ENCODE data around the gene FAM120B. TPM values are rescaled to one million over a fixed set of nuclear protein-coding genes. Genes with fewer than 3 reads are reported as not detected.

FAM120B gene
- total RNA-seq, 1 experiment from 2014 or later, result 25.2 TPM

DNA sequence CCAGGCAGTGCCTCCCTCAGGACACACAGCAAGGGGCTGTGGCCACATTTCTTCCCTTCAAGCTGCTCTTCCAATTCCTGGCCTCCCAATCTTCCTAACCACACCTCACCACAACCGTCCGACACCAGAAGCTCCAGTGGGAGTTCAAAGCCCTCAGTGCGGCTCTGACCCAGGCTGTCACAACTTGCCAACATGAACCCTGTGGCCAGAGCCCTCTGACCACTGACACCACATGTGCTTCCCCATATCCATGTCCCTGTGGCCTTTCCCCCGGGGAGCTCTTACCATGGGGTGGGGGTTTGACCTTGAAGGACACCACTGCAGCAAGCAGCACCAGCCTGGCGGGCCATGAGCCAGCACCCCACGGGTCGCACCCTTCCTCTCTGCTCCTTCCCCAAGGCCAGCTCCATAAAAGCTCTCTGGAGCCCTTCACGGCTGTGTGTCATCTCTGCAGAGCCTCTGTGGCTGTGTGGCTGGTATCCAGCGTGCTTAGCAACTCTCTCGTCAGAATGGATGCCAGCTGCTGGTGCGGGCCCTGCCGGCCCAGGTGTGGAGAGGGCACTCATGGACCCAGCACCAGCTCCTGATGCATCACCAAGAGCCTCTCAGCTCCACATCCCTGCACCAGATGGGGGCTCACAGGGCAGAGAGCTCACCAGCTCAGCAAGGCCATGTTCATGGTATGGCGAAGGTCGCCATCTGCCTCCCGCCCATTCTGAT, 140.4 kb downstream of the FAM120B start:
- no peak for DNase-seq (ENCODE audit: low read depth, low spot score)
- H2AFZ ChIP-seq (ENCODE audit: low read depth, low read length, poor library complexity, severe bottlenecking), result no peak overlapping the region
- H3K4me2 ChIP-seq (ENCODE audit: low read length), result no peak overlapping the region
- H3K4me3 ChIP-seq (replicated peaks in 1 of 2; ENCODE audit: low read depth in 1 of 2, low read length in 2 of 2), result no peak overlapping the region
- no TSS peak for BruUV-seq (replicated peaks)
- H3K79me2 ChIP-seq (ENCODE audit: insufficient read depth, low read length), result no peaks in the 10 kb centered on the region
- no peaks in the 10 kb centered on the region for H3K9me2 ChIP-seq (ENCODE audit: insufficient read depth)
- H3K9me3 ChIP-seq (ENCODE audit: control insufficient read depth in 1 of 2, insufficient read depth in 1 of 2, low read depth in 1 of 2, low read length in 2 of 2), result no peaks in the 10 kb centered on the region
- RAD21 ChIA-PET (ENCODE audit: low non-redundant PET in 1 of 2, low total read pairs in 2 of 2, uncharacterized antibody in 2 of 2, unreplicated experiment in 2 of 2), result no interaction called here
- H3K4me1 ChIP-seq (ENCODE audit: control insufficient read depth in 1 of 2, insufficient read depth in 2 of 2, low read length in 2 of 2), result no peaks in the 10 kb centered on the region
- H3K36me3 ChIP-seq (ENCODE audit: control insufficient read depth in 1 of 2, insufficient read depth in 2 of 2, low read length in 2 of 2), result no peaks in the 10 kb centered on the region
- ATAC-seq, result no peak
- no peak for TF ChIP-seq YY1 (IDR thresholded peaks at IDR 0.05; ENCODE audit: extremely low read depth, insufficient replicate concordance, low read depth, low read length)
- no peak for TF ChIP-seq POLR2AphosphoS5 (IDR thresholded peaks at IDR 0.05; ENCODE audit: low read depth, low read length)
- no peak for TF ChIP-seq ELF1 (IDR thresholded peaks at IDR 0.05; ENCODE audit: borderline replicate concordance, low read depth)
- TF ChIP-seq, protein P1, sequence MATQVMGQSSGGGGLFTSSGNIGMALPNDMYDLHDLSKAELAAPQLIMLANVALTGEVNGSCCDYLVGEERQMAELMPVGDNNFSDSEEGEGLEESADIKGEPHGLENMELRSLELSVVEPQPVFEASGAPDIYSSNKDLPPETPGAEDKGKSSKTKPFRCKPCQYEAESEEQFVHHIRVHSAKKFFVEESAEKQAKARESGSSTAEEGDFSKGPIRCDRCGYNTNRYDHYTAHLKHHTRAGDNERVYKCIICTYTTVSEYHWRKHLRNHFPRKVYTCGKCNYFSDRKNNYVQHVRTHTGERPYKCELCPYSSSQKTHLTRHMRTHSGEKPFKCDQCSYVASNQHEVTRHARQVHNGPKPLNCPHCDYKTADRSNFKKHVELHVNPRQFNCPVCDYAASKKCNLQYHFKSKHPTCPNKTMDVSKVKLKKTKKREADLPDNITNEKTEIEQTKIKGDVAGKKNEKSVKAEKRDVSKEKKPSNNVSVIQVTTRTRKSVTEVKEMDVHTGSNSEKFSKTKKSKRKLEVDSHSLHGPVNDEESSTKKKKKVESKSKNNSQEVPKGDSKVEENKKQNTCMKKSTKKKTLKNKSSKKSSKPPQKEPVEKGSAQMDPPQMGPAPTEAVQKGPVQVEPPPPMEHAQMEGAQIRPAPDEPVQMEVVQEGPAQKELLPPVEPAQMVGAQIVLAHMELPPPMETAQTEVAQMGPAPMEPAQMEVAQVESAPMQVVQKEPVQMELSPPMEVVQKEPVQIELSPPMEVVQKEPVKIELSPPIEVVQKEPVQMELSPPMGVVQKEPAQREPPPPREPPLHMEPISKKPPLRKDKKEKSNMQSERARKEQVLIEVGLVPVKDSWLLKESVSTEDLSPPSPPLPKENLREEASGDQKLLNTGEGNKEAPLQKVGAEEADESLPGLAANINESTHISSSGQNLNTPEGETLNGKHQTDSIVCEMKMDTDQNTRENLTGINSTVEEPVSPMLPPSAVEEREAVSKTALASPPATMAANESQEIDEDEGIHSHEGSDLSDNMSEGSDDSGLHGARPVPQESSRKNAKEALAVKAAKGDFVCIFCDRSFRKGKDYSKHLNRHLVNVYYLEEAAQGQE (IDR thresholded peaks at IDR 0.05; ENCODE audit: low read depth), result no peak
- TF ChIP-seq, protein P2, sequence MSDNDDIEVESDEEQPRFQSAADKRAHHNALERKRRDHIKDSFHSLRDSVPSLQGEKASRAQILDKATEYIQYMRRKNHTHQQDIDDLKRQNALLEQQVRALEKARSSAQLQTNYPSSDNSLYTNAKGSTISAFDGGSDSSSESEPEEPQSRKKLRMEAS (IDR thresholded peaks at IDR 0.05), result no peak
- TF ChIP-seq, protein P3, sequence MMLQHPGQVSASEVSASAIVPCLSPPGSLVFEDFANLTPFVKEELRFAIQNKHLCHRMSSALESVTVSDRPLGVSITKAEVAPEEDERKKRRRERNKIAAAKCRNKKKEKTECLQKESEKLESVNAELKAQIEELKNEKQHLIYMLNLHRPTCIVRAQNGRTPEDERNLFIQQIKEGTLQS (IDR thresholded peaks at IDR 0.05), result no peak
- TF ChIP-seq EZH2 (IDR thresholded peaks at IDR 0.05), result no peak
- TF ChIP-seq SP1 (IDR thresholded peaks at IDR 0.05; ENCODE audit: low read depth), result no peak
- TF ChIP-seq FOSL1 (IDR thresholded peaks at IDR 0.05; ENCODE audit: low read depth), result no peak
- POLR2A ChIA-PET, result no interaction called here
- H4K20me1 ChIP-seq (ENCODE audit: insufficient read depth), result no peaks in the 10 kb centered on the region
- no peak overlapping the region for H3K27ac ChIP-seq (ENCODE audit: low read depth, low read length)
- CTCF ChIA-PET, result no interaction called here
- intact Hi-C loops (cut with micrococcal nuclease), result no loop called here
- no peak overlapping the region for H3K9ac ChIP-seq (ENCODE audit: low read length)
- no peaks in the 10 kb centered on the region for H3K27me3 ChIP-seq (ENCODE audit: insufficient read depth, low read length)

All from HCT116 (cell line).